ENCODE data around the gene NDFIP2. TPM values are rescaled to one million over a fixed set of nuclear protein-coding genes. Genes with fewer than 3 reads are reported as not detected.

Gene NDFIP2
- total RNA-seq, 4 donors from 2014 or later, result 19.4 to 31.3 (median 23.7) TPM

DNA sequence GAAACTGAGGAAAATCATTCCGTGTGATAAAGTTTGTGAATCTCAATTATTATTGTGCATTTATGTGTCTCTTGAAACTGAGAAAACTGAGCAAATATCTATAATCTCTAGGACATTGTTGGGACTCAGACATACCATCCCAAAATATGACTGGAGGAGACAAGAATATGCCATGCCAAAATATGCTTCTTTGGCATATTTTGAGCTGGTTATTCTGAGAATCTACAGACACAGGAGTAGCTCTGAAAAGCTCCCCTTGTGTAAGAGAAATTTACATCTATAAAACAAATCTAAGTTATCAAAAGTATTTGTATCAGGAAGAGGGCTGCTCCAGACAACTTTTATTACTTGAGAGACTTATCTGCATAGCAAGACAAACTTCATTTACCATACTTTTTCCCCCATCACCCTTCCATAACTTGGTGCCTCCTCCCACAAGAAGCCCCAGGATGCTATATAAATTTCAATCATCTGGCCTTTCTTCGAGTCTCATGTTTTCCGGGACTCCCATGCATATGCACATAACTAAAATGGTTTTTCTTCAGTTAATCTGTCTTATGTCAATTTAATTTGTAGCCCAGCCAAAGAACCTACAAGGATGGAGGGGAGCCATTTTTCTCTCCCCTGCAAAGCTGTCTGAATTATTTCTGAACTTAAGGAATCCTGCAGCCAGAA, 28.6 kb upstream of the NDFIP2 start:
- Histone ChIP-seq H3K4me1 (no peaks in the 10 kb centered on the region), H3K27ac (no peak overlapping the region), H3K4me3 (replicated peaks in 1 of 3) (no peak overlapping the region), H3K27me3 (no peaks in the 10 kb centered on the region), H3K36me3 (no peaks in the 10 kb centered on the region), H3K9me3 (no peaks in the 10 kb centered on the region)
- intact Hi-C loops (cut with DNase I), result no loop called here
- TF ChIP-seq, protein P1, sequence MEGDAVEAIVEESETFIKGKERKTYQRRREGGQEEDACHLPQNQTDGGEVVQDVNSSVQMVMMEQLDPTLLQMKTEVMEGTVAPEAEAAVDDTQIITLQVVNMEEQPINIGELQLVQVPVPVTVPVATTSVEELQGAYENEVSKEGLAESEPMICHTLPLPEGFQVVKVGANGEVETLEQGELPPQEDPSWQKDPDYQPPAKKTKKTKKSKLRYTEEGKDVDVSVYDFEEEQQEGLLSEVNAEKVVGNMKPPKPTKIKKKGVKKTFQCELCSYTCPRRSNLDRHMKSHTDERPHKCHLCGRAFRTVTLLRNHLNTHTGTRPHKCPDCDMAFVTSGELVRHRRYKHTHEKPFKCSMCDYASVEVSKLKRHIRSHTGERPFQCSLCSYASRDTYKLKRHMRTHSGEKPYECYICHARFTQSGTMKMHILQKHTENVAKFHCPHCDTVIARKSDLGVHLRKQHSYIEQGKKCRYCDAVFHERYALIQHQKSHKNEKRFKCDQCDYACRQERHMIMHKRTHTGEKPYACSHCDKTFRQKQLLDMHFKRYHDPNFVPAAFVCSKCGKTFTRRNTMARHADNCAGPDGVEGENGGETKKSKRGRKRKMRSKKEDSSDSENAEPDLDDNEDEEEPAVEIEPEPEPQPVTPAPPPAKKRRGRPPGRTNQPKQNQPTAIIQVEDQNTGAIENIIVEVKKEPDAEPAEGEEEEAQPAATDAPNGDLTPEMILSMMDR (IDR thresholded peaks at IDR 0.05), result no peak
- no peak for TF ChIP-seq POLR2A (IDR thresholded peaks at IDR 0.05)
- DNase-seq, result no peak
- 65 to 75% methylated on average over 3 of the region's 3 CpGs for WGBS, 2 donors

DNA sequence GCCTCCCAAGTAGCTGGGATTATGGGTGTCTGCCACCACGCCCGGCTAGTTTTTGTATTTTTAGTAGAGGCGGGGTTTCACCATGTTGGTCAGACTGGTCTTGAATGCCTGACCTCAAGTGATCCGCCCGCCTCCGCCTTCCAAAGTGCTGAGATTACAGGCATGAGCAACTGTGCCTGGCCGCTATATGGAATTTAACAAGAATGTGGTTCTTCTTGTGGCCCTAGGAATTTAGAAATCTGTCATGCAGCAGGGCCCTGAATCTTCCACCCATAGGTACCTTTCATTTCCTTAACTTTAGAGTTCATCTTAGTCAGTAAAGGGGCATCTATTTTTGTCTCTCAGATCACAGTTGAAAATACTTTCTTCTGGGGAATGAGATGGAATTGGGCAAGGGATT, 25.6 kb upstream of the NDFIP2 start:
- Histone ChIP-seq H3K36me3 (no peaks in the 10 kb centered on the region), H3K27me3 (no peaks in the 10 kb centered on the region), H3K9me3 (no peaks in the 10 kb centered on the region), H3K27ac (no peak overlapping the region), H3K4me1 (no peaks in the 10 kb centered on the region), H3K4me3 (replicated peaks in 1 of 3) (no peak overlapping the region)
- WGBS, 2 donors, result 88 to 97% methylated on average over 7 of the region's 7 CpGs
- TF ChIP-seq, protein P1 (IDR thresholded peaks at IDR 0.05), result no peak
- no peak for TF ChIP-seq POLR2A (IDR thresholded peaks at IDR 0.05)
- DNase-seq, result no peak
- intact Hi-C loops (cut with DNase I), result no loop called here

DNA sequence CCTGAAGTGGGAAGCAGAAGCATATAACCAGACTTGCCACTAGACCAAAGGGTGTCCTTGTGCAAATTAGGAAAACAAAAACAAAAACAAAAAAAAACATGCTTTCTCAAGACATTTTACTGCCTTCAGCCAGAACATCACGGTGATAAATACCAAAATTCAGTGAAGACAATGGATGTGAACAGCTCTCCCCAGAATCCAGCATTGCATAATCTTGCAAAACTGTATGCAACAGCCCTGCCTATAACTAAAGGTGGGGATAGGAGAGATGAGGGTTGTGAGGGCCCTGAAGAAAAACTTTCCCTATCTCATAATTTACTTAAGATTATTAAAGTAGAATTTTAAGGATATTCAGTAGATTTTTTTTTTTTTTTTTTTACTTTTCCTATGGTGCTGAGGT, 24.9 kb upstream of the NDFIP2 start:
- DNase-seq, result no peak
- intact Hi-C loops (cut with DNase I), result no loop called here
- WGBS, 2 donors, result 90 to 94% methylated on average over 1 of the region's 1 CpG
- Histone ChIP-seq H3K4me3 (replicated peaks in 1 of 3) (no peak overlapping the region), H3K36me3 (no peaks in the 10 kb centered on the region), H3K27ac (no peak overlapping the region), H3K27me3 (no peaks in the 10 kb centered on the region), H3K4me1 (no peaks in the 10 kb centered on the region), H3K9me3 (no peaks in the 10 kb centered on the region)
- TF ChIP-seq POLR2A (IDR thresholded peaks at IDR 0.05), result no peak
- TF ChIP-seq, protein P1 (IDR thresholded peaks at IDR 0.05), result no peak

DNA sequence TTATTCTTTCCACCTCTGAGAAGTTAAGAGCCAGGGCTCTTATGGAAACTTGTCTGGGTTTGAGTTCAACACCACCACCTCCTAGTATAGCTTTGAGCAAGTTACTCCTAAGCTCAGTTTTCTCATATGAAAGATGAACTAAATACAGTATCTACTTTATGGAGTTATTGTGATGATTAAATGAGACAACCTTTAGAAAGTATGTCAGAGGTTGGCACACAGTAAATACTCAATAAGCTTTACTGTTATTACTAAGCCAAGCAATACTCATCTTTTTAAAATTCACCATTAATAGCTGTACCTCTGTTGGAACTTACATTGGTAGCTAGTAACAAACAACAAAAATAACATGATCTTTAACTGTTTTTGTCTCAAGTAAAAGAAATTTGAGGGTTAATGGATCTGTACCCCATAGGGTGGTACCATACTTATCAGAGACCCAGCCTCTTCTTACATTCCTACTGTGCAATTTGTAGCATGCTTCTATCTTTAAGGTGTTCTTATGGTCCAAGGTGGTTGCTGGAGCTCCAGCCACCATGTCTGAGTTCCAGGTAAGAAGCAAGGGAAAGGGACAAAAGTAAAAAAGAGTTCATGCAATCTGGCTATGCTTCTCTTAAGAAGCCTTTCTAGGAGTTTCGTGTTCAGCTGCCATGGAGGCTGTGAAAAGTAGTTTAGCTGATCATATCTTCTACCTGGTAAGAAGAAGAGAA, 24.1 kb upstream of the NDFIP2 start:
- no peak for DNase-seq
- Histone ChIP-seq H3K9me3 (no peaks in the 10 kb centered on the region), H3K36me3 (no peaks in the 10 kb centered on the region), H3K4me1 (no peaks in the 10 kb centered on the region), H3K27ac (no peak overlapping the region), H3K4me3 (replicated peaks in 1 of 3) (no peak overlapping the region), H3K27me3 (no peaks in the 10 kb centered on the region)
- 89 to 100% methylated on average over 1 of the region's 1 CpG for WGBS, 2 donors
- intact Hi-C loops (cut with DNase I), result no loop called here
- no peak for TF ChIP-seq POLR2A (IDR thresholded peaks at IDR 0.05)
- TF ChIP-seq, protein P1 (IDR thresholded peaks at IDR 0.05), result no peak

DNA sequence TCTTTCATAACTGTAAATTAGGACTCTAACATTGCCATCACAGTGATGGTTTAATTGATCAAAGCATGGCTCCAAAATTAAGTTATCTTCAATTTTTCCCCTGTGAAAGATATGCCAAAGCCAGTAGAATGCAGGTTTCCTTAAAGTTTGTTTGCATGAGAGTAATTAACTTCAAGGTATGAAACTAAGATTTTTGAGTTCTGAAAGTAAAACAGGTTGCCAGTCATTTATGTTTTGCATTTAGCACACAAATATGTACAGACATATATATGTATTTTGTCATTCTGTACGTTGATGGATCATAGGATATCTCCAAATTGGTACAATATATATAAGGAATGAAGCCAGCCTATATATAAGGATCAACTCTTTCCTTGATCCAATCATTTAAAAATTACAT, 23.6 kb upstream of the NDFIP2 start:
- intact Hi-C loops (cut with DNase I), result no loop called here
- DNase-seq, result no peak
- Histone ChIP-seq H3K36me3 (no peaks in the 10 kb centered on the region), H3K27ac (no peak overlapping the region), H3K4me1 (no peaks in the 10 kb centered on the region), H3K9me3 (no peaks in the 10 kb centered on the region), H3K4me3 (replicated peaks in 1 of 3) (no peak overlapping the region), H3K27me3 (no peaks in the 10 kb centered on the region)
- 87 to 92% methylated on average over 1 of the region's 1 CpG for WGBS, 2 donors
- no peak for TF ChIP-seq POLR2A (IDR thresholded peaks at IDR 0.05)
- TF ChIP-seq, protein P1 (IDR thresholded peaks at IDR 0.05), result no peak
